Osteoblast (primary cell): ENCODE measurements around the gene HSD11B2. TPM values are rescaled to one million over a fixed set of nuclear protein-coding genes. Genes with fewer than 3 reads are reported as not detected.

Experiments
- DNase-seq: peaks from one replicate; pipeline ENCODE4 v3.0.0; 2011; ENCODE audit warnings: low spot score, mixed read lengths; ENCODE audit not compliant: insufficient read length; ENCODE audit errors: missing footprints
- H2AFZ ChIP-seq: 2 replicates; pipeline ENCODE4 v1.6.0; 2011; ENCODE audit warnings: mild to moderate bottlenecking, low read length
- H3K27ac ChIP-seq: 2 replicates; pipeline ENCODE4 v1.5.1; 2011; ENCODE audit warnings: mild to moderate bottlenecking, low read depth, low read length, moderate library complexity
- H3K27me3 ChIP-seq: 2 replicates; pipeline ENCODE4 v1.6.0; 2012; ENCODE audit warnings: mild to moderate bottlenecking, control low read depth, inconsistent platforms, low read length, moderate library complexity; ENCODE audit not compliant: insufficient read depth
- H3K36me3 ChIP-seq: 2 replicates; pipeline ENCODE4 v1.5.1; 2011; ENCODE audit warnings: mild to moderate bottlenecking, low read length, control low read depth, moderate library complexity; ENCODE audit not compliant: insufficient read depth
- H3K4me1 ChIP-seq: 2 replicates; pipeline ENCODE4 v1.5.1; 2011; ENCODE audit warnings: mild to moderate bottlenecking, low read length, control low read depth, moderate library complexity; ENCODE audit not compliant: insufficient read depth
- H3K4me2 ChIP-seq: 2 replicates; pipeline ENCODE4 v1.6.0; 2011; ENCODE audit warnings: mild to moderate bottlenecking, low read length; ENCODE audit not compliant: insufficient read depth
- H3K4me3 ChIP-seq: fragments of 200-600 bp; sonication (generic); 3 replicates; pipeline ENCODE4 v1.5.1; 2012; ENCODE audit warnings: mild to moderate bottlenecking, low read length, inconsistent platforms; ENCODE audit not compliant: insufficient read depth
- H3K79me2 ChIP-seq: 2 replicates; pipeline ENCODE4 v1.6.0; 2012; ENCODE audit warnings: mild to moderate bottlenecking, low read length, control low read depth, inconsistent platforms; ENCODE audit not compliant: insufficient read depth
- H3K9me3 ChIP-seq: 2 replicates; pipeline ENCODE4 v1.5.1; 2011; ENCODE audit warnings: low read depth, low read length, control low read depth
- H4K20me1 ChIP-seq: 2 replicates; pipeline ENCODE4 v1.6.0; 2012; ENCODE audit warnings: mild to moderate bottlenecking, low read length, control low read depth; ENCODE audit not compliant: insufficient read depth
- total RNA-seq: library from RNA; depleted of rRNA; stranded (reverse); fragments of >200 nt; gene quantifications from 2 replicates; pipeline ENCODE4 v1.2.3, GENCODE V29; 2012
- TF ChIP-seq, protein P1 (sequence below): IDR thresholded peaks from 2 replicates; pipeline ENCODE4 v1.5.1; 2011; ENCODE audit warnings: mild to moderate bottlenecking, low read depth, low read length, moderate library complexity; ENCODE audit errors: extremely low read depth

The HSD11B2 gene
- total RNA-seq, 1 donor, result not detected

DNA sequence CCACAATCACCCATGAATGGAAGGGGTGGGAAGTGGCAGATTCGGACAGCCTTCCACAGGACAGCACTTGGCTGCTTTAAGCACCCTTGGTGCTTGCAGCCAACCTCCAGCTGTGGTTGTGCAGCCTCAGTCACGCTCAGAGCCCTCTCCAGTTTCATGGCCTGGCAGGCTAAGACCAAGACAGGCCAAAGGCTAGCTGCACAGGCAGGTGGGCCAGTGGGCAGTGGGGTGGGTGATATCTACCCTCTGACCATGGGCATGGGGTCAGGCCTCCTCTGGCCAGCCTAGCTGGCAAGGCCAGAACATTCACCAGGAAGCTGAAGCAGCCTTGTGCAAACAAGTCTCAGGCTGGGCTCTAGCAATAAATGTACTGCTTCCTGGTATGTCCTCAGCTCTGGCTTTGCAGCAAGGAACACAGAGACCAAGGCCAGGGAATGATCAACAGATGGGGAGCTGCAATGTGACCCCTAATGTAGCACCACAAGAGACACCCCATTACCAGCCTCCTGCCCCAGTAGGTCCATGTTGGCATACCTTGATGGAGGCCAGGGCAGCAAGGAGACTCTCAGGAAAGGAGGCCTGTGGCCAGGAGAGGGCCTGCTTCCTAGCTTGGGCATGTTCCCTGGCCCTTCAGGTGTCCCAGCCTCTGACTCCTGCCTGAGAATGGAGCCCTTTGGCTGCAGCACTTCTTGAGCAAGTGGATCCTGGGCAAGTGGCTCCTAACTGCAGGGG lies 20.9 kb downstream of the HSD11B2 start:
- H4K20me1 ChIP-seq, result peaks cover 79% of the 10 kb centered on the region
- TF ChIP-seq, protein P1, sequence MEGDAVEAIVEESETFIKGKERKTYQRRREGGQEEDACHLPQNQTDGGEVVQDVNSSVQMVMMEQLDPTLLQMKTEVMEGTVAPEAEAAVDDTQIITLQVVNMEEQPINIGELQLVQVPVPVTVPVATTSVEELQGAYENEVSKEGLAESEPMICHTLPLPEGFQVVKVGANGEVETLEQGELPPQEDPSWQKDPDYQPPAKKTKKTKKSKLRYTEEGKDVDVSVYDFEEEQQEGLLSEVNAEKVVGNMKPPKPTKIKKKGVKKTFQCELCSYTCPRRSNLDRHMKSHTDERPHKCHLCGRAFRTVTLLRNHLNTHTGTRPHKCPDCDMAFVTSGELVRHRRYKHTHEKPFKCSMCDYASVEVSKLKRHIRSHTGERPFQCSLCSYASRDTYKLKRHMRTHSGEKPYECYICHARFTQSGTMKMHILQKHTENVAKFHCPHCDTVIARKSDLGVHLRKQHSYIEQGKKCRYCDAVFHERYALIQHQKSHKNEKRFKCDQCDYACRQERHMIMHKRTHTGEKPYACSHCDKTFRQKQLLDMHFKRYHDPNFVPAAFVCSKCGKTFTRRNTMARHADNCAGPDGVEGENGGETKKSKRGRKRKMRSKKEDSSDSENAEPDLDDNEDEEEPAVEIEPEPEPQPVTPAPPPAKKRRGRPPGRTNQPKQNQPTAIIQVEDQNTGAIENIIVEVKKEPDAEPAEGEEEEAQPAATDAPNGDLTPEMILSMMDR, result no peak
- no peak overlapping the region for H2AFZ ChIP-seq
- H3K36me3 ChIP-seq, result peaks cover 18% of the 10 kb centered on the region
- H3K27me3 ChIP-seq, result no peaks in the 10 kb centered on the region
- H3K9me3 ChIP-seq, result no peaks in the 10 kb centered on the region
- H3K4me1 ChIP-seq, result peaks cover 9% of the 10 kb centered on the region
- peaks cover 83% of the 10 kb centered on the region for H3K79me2 ChIP-seq
- DNase-seq, result peak; percentile 55
- H3K27ac ChIP-seq, result no peak overlapping the region
- no peak overlapping the region for H3K4me3 ChIP-seq
- no peak overlapping the region for H3K4me2 ChIP-seq

DNA sequence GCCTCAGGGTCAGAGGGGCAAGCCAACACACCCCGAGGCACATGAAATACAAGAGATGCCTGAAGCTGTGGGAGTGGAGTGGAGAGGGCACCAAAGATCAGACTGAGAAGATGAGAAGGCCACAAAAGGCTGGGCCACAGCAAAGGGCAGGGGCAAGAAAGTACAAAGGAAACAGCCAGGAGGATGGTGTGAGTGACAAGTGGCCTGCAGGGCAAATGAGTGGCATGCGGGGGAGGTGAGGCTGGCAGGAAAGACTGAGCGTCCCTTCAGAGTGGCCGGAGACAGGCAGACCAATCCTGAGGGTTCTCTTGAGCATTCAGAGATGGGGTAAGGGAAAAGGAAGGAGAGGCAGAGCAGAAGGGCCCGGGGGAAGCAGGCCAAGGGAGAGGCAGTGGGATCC lies 23.2 kb downstream of the HSD11B2 start:
- H3K4me1 ChIP-seq, result peaks cover 30% of the 10 kb centered on the region
- H3K79me2 ChIP-seq, result peaks cover 88% of the 10 kb centered on the region
- no peaks in the 10 kb centered on the region for H3K9me3 ChIP-seq
- H3K4me2 ChIP-seq, result no peak overlapping the region
- H3K36me3 ChIP-seq, result peaks cover 18% of the 10 kb centered on the region
- H3K27me3 ChIP-seq, result no peaks in the 10 kb centered on the region
- H2AFZ ChIP-seq, result no peak overlapping the region
- TF ChIP-seq, protein P1, result no peak
- no peak overlapping the region for H3K27ac ChIP-seq
- DNase-seq, result peak; percentile 57
- H4K20me1 ChIP-seq, result peaks cover 83% of the 10 kb centered on the region
- no peak overlapping the region for H3K4me3 ChIP-seq

DNA sequence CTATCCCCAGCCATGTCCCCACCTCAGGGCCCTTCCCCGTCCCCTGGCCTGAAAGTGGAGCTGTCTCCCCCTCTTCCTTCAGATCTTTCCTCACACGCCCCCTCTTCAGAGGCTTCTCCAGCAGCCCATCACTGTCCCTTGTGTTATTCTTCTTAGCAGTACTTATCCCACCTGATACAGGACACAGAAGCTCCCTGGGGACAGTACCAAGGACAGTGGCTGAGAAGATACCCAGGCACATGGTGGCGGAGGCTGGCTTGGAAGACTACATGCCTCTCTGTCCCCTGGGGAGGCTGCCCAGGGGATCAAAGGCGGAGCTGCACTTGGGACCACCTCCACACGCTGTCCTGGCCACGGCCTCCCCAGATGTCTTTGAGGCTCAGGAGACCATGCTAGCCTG lies 23.9 kb downstream of the HSD11B2 start:
- Histone ChIP-seq H2AFZ (no peak overlapping the region), H3K4me2 (no peak overlapping the region), H3K36me3 (peaks cover 18% of the 10 kb centered on the region), H3K4me1 (peaks cover 35% of the 10 kb centered on the region), H3K79me2 (peaks cover 88% of the 10 kb centered on the region), H4K20me1 (peaks cover 85% of the 10 kb centered on the region), H3K27me3 (no peaks in the 10 kb centered on the region), H3K9me3 (no peaks in the 10 kb centered on the region), H3K27ac (no peak overlapping the region), H3K4me3 (no peak overlapping the region)
- TF ChIP-seq, protein P1, result no peak
- DNase-seq, result no peak

DNA sequence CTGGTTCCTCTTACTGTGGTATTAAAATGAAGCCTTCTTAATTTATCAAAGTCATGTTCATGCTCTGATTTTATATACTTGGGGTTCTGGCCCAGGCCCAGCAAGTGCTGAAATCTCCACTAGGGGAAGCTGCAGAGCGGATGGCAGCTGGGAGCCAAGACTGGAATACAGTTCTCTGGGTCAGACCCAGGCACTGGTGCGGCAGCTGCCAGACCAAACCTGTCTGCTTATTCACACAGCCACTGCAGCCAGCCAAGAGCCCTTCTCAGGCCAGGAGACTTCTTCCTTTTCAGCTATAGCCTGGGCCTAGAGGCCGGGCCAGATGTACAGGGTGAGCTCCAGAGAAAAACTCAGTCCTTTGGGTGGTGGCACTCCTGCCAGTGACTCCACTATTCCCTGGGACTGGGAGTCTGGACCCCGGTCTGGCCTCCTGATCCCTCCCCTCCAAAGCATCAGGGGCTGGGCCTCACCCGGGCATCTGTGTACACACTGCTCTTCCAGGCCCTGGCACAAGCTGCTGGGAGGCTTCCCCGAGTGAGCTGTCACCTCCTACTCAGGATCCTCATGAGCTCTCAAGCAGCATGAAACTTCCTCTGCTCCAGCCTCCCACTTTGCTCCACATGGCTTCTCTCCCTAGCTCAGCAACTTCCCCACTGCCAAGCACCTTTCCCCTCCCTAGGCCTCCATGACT lies 25.6 kb downstream of the HSD11B2 start:
- no peaks in the 10 kb centered on the region for H3K9me3 ChIP-seq
- H3K36me3 ChIP-seq, result peaks cover 14% of the 10 kb centered on the region
- H2AFZ ChIP-seq, result no peak overlapping the region
- H4K20me1 ChIP-seq, result peaks cover 94% of the 10 kb centered on the region
- DNase-seq, result peak; percentile 96
- H3K27ac ChIP-seq, result peak overlapping the region; percentile 24
- no peak overlapping the region for H3K4me2 ChIP-seq
- no peaks in the 10 kb centered on the region for H3K27me3 ChIP-seq
- peaks cover 37% of the 10 kb centered on the region for H3K4me1 ChIP-seq
- H3K4me3 ChIP-seq, result no peak overlapping the region
- H3K79me2 ChIP-seq, result peaks cover 88% of the 10 kb centered on the region
- TF ChIP-seq, protein P1, result peak; percentile 66
